Measurements from ENCODE around the gene VAV1. TPM values are rescaled to one million over a fixed set of nuclear protein-coding genes. Genes with fewer than 3 reads are reported as not detected.

Gene VAV1
- total and polyA plus RNA-seq, 2 of the 8 experiments (the other 6 are each of a cell fraction or from before 2014, with no cell fraction given) = 0.21 to 0.22 TPM

DNA sequence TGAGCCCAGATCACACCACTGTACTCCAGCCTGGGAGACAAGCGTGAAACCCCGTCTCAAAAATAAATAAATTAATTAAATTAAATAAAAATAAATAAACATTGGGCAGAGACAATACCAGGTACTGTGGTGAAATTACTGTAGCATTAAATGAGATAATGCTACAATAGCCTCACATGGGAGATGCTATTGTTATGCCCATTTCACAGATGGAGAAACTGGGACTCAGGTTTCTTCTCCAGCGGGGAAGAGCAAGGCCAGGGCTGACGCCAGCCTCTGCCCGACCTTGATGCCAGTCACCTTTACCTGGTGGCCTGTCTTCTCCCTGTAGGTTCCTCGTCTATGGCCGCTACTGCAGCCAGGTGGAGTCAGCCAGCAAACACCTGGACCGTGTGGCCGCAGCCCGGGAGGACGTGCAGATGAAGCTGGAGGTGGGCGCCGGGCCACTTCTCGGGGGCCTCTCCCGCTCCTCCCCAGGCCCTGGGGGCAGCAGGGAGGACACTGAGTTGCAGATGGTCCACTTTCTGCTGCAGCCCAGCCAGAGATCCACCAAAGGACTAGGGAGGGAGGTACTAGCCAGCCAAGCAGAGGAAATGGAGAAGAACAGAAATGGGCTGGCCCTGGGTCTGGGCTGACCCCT lies 53.9 kb downstream of the VAV1 start (continued):
- TF ChIP-seq, protein P1, sequence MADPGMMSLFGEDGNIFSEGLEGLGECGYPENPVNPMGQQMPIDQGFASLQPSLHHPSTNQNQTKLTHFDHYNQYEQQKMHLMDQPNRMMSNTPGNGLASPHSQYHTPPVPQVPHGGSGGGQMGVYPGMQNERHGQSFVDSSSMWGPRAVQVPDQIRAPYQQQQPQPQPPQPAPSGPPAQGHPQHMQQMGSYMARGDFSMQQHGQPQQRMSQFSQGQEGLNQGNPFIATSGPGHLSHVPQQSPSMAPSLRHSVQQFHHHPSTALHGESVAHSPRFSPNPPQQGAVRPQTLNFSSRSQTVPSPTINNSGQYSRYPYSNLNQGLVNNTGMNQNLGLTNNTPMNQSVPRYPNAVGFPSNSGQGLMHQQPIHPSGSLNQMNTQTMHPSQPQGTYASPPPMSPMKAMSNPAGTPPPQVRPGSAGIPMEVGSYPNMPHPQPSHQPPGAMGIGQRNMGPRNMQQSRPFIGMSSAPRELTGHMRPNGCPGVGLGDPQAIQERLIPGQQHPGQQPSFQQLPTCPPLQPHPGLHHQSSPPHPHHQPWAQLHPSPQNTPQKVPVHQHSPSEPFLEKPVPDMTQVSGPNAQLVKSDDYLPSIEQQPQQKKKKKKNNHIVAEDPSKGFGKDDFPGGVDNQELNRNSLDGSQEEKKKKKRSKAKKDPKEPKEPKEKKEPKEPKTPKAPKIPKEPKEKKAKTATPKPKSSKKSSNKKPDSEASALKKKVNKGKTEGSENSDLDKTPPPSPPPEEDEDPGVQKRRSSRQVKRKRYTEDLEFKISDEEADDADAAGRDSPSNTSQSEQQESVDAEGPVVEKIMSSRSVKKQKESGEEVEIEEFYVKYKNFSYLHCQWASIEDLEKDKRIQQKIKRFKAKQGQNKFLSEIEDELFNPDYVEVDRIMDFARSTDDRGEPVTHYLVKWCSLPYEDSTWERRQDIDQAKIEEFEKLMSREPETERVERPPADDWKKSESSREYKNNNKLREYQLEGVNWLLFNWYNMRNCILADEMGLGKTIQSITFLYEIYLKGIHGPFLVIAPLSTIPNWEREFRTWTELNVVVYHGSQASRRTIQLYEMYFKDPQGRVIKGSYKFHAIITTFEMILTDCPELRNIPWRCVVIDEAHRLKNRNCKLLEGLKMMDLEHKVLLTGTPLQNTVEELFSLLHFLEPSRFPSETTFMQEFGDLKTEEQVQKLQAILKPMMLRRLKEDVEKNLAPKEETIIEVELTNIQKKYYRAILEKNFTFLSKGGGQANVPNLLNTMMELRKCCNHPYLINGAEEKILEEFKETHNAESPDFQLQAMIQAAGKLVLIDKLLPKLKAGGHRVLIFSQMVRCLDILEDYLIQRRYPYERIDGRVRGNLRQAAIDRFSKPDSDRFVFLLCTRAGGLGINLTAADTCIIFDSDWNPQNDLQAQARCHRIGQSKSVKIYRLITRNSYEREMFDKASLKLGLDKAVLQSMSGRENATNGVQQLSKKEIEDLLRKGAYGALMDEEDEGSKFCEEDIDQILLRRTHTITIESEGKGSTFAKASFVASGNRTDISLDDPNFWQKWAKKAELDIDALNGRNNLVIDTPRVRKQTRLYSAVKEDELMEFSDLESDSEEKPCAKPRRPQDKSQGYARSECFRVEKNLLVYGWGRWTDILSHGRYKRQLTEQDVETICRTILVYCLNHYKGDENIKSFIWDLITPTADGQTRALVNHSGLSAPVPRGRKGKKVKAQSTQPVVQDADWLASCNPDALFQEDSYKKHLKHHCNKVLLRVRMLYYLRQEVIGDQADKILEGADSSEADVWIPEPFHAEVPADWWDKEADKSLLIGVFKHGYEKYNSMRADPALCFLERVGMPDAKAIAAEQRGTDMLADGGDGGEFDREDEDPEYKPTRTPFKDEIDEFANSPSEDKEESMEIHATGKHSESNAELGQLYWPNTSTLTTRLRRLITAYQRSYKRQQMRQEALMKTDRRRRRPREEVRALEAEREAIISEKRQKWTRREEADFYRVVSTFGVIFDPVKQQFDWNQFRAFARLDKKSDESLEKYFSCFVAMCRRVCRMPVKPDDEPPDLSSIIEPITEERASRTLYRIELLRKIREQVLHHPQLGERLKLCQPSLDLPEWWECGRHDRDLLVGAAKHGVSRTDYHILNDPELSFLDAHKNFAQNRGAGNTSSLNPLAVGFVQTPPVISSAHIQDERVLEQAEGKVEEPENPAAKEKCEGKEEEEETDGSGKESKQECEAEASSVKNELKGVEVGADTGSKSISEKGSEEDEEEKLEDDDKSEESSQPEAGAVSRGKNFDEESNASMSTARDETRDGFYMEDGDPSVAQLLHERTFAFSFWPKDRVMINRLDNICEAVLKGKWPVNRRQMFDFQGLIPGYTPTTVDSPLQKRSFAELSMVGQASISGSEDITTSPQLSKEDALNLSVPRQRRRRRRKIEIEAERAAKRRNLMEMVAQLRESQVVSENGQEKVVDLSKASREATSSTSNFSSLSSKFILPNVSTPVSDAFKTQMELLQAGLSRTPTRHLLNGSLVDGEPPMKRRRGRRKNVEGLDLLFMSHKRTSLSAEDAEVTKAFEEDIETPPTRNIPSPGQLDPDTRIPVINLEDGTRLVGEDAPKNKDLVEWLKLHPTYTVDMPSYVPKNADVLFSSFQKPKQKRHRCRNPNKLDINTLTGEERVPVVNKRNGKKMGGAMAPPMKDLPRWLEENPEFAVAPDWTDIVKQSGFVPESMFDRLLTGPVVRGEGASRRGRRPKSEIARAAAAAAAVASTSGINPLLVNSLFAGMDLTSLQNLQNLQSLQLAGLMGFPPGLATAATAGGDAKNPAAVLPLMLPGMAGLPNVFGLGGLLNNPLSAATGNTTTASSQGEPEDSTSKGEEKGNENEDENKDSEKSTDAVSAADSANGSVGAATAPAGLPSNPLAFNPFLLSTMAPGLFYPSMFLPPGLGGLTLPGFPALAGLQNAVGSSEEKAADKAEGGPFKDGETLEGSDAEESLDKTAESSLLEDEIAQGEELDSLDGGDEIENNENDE (IDR thresholded peaks at IDR 0.05; ENCODE audit: insufficient replicate concordance, low read length) = no peak
- TF ChIP-seq, protein P2, sequence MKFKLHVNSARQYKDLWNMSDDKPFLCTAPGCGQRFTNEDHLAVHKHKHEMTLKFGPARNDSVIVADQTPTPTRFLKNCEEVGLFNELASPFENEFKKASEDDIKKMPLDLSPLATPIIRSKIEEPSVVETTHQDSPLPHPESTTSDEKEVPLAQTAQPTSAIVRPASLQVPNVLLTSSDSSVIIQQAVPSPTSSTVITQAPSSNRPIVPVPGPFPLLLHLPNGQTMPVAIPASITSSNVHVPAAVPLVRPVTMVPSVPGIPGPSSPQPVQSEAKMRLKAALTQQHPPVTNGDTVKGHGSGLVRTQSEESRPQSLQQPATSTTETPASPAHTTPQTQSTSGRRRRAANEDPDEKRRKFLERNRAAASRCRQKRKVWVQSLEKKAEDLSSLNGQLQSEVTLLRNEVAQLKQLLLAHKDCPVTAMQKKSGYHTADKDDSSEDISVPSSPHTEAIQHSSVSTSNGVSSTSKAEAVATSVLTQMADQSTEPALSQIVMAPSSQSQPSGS (IDR thresholded peaks at IDR 0.05; ENCODE audit: low read length) = no peak
- TF ChIP-seq RBBP5 (IDR thresholded peaks at IDR 0.05; ENCODE audit: borderline replicate concordance, low read depth, low read length) = no peak
- TF ChIP-seq CEBPB (IDR thresholded peaks at IDR 0.05; ENCODE audit: low read depth, low read length) = no peak

Data from H1 (cell line).